K562 (cell line): Measurements from ENCODE around the gene SEC22C. TPM values are rescaled to one million over a fixed set of nuclear protein-coding genes. Genes with fewer than 3 reads are reported as not detected.

ENCODE experiments used
- CBX1 ChIP-seq: sonication (generic); IDR thresholded peaks from 2 replicates; pipeline ENCODE4 v1.6.1; 2016; ENCODE audit warnings: antibody characterized with exemption, low read depth, mild to moderate bottlenecking
- DMBX1 ChIP-seq: fragments of 250-450 bp; sonication (Bioruptor Pico); IDR thresholded peaks from 2 replicates; pipeline ENCODE4 v1.8.0; 2022; ENCODE audit warnings: inconsistent platforms, mild to moderate bottlenecking, moderate library complexity, borderline replicate concordance
- ETV5 ChIP-seq: sonication (generic); formaldehyde crosslinking; IDR thresholded peaks from 2 replicates; pipeline ENCODE4 v1.4.0; 2020; ENCODE audit warnings: low read depth, mild to moderate bottlenecking, missing genetic modification reagents
- EZH2 ChIP-seq: IDR thresholded peaks from 2 replicates; pipeline ENCODE4 v1.6.1; 2012; ENCODE audit warnings: low read depth, mild to moderate bottlenecking, inconsistent platforms, low read length, borderline replicate concordance
- HINFP ChIP-seq: fragments of 450-650 bp; conservative IDR thresholded peaks from 2 replicates; pipeline ENCODE4 v1.6.1; 2016; ENCODE audit warnings: missing genetic modification characterization, low read depth, mild to moderate bottlenecking, control low read depth, missing compliant biosample characterization
- HIVEP1 ChIP-seq: fragments of 250-450 bp; sonication (Bioruptor Pico); IDR thresholded peaks from 2 replicates; pipeline ENCODE4 v1.4.0; 2020; ENCODE audit warnings: mild to moderate bottlenecking
- HMGN3 ChIP-seq: IDR thresholded peaks from 2 replicates; pipeline ENCODE4 v1.6.1; 2011; ENCODE audit warnings: borderline replicate concordance, low read depth, mild to moderate bottlenecking, mixed read lengths, low read length; ENCODE audit not compliant: insufficient read length; ENCODE audit errors: extremely low read depth
- ILK ChIP-seq: fragments of 450-650 bp; IDR thresholded peaks from 2 replicates; pipeline ENCODE4 v1.6.1; 2016; ENCODE audit warnings: missing genetic modification characterization, low read depth, mild to moderate bottlenecking, missing compliant biosample characterization, moderate library complexity, borderline replicate concordance
- LARP7 ChIP-seq: fragments of 450-650 bp; IDR thresholded peaks from 2 replicates; pipeline ENCODE4 v1.6.1; 2016
- MTA2 ChIP-seq: fragments of 450-650 bp; IDR thresholded peaks from 2 replicates; pipeline ENCODE4 v1.6.1; 2016; ENCODE audit warnings: low read depth
- NFIC ChIP-seq: fragments of 450-650 bp; IDR thresholded peaks from 2 replicates; pipeline ENCODE4 v1.6.1; 2017; ENCODE audit warnings: mild to moderate bottlenecking, inconsistent platforms
- TSHZ1 ChIP-seq: fragments of 250-450 bp; sonication (Bioruptor Pico); IDR thresholded peaks from 2 replicates; pipeline ENCODE4 v1.4.0; 2020; ENCODE audit warnings: mild to moderate bottlenecking, moderate library complexity
- ZNF143 ChIP-seq: sonication (generic); formaldehyde crosslinking; IDR thresholded peaks from 2 replicates; pipeline ENCODE4 v1.9.0; 2022; ENCODE audit warnings: mild to moderate bottlenecking, missing genetic modification reagents
- ZNF395 ChIP-seq: fragments of 200-800 bp; sonication (Bioruptor generic); IDR thresholded peaks from 2 replicates; pipeline ENCODE4 v1.6.1; 2017; ENCODE audit warnings: missing genetic modification characterization, missing compliant biosample characterization
- ZNF449 ChIP-seq: fragments of 250-450 bp; sonication (Bioruptor Pico); IDR thresholded peaks from 2 replicates; pipeline ENCODE4 v1.8.0; 2022; ENCODE audit warnings: moderate library complexity, mild to moderate bottlenecking, inconsistent platforms
- ZNF79 ChIP-seq: fragments of 250-450 bp; sonication (Bioruptor Pico); IDR thresholded peaks from 2 replicates; pipeline ENCODE4 v1.4.0; 2020; ENCODE audit warnings: low read depth, mild to moderate bottlenecking, moderate library complexity
- polyA plus RNA-seq, 8 experiments: library from polyadenylated mRNA; depleted of rRNA in 4 of 8; stranded (reverse) in 5 of 8; unstranded in 3 of 8; fragments of >200 nt; fragmentation: Nextera tagmentation in 2 of 8; fragmentation: Illumina TruSeq in 1 of 8; extraction: Ambion mirVana in 2 of 8; extraction: Trizol in 1 of 8; gene quantifications; 2 replicates each; pipeline versions ENCODE4 v1.2.1 to v1.2.3, GENCODE V29; 2011 to 2014; ENCODE audit warnings: inconsistent platforms in 1 of 8, missing spikeins in 1 of 8
- total RNA-seq, 7 experiments: library from RNA; depleted of rRNA in 6 of 7; stranded (reverse); fragments of >200 nt in 6 of 7; fragmentation: Illumina TruSeq in 2 of 7; extraction: Trizol in 2 of 7; gene quantifications; 2 replicates each; pipeline versions ENCODE4 v1.2.1 to v1.2.3, GENCODE V29; 2011 to 2021; ENCODE audit warnings: low replicate concordance in 1 of 7

SEC22C gene
- total and polyA plus RNA-seq, 9 of the 15 experiments (the other 6 are each of a cell fraction or from before 2014, with no cell fraction given) = 35.6 to 68.4 (median 50.7) TPM

GRCh38 chr3:42600111-42600957 lies 18.6 kb upstream of the SEC22C start, which contains the start of gene NKTR (continued):
- TF ChIP-seq HINFP (tag) = no peak
- TF ChIP-seq ZNF79 (CRISPR knock-in tag) = no peak
- TF ChIP-seq NFIC = peak; percentile 83
- no peak for TF ChIP-seq ILK (tag)
- no peak for TF ChIP-seq ETV5 (CRISPR knock-in tag)
- TF ChIP-seq HIVEP1 (CRISPR knock-in tag) = 0 out of 2 replicates have a peak, but pooled peaks have one; percentile 28
- peak; percentile 91 for TF ChIP-seq ZNF395
- no peak for TF ChIP-seq ZNF449 (CRISPR knock-in tag)
- peak; percentile 86 for TF ChIP-seq HMGN3
- no peak for TF ChIP-seq LARP7
- no peak for TF ChIP-seq DMBX1 (CRISPR knock-in tag)
- no peak for TF ChIP-seq TSHZ1
- TF ChIP-seq CBX1 = peak; percentile 56; the same call in 1 of the 2 replicates
- TF ChIP-seq ZNF143 (CRISPR knock-in tag) = no peak
- no peak for TF ChIP-seq MTA2
- no peak for TF ChIP-seq EZH2
